Measurements from ENCODE around the gene POLE4. TPM values are rescaled to one million over a fixed set of nuclear protein-coding genes. Genes with fewer than 3 reads are reported as not detected.

The POLE4 gene
- polyA plus RNA-seq, 3 donors, result 35.0 to 345 (median 304) TPM

- no peak overlapping the region for H3K27ac Mint-ChIP-seq
- H3K4me1 Mint-ChIP-seq, result peaks cover 36% of the 10 kb centered on the region
- no peak for DNase-seq
- H3K27me3 Mint-ChIP-seq (ENCODE audit: low read depth in 3 of 3), result peaks cover 0 to 4% (median 0%) of the 10 kb centered on the region in 3 donors
- peaks cover 5% of the 10 kb centered on the region for H3K79me2 ChIP-seq (ENCODE audit: insufficient read depth, low read length)
- H3K36me3 ChIP-seq (replicated peaks in 1 of 2; ENCODE audit: control insufficient read depth in 1 of 2, insufficient read depth in 2 of 2, low read length in 2 of 2), result peaks cover 0 to under 1% of the 10 kb centered on the region in 2 donors
- H3K4me3 ChIP-seq (replicated peaks in 1 of 3; ENCODE audit: low read depth in 2 of 3, low read length in 3 of 3), result no peak overlapping the region
- H3K36me3 Mint-ChIP-seq, result peaks cover under 1 to 48% of the 10 kb centered on the region in 2 donors
- peaks cover 19 to 24% of the 10 kb centered on the region in 2 donors for H3K4me1 ChIP-seq (ENCODE audit: control insufficient read depth in 1 of 2, insufficient read depth in 2 of 2, low read length in 2 of 2)
- TF ChIP-seq CTCF (IDR thresholded peaks at IDR 0.05), result no peak
- H3K4me3 Mint-ChIP-seq, result no peak overlapping the region
- no peaks in the 10 kb centered on the region for H4K20me1 ChIP-seq (ENCODE audit: insufficient read depth, low read length)
- no peak overlapping the region for H3K9ac ChIP-seq (ENCODE audit: insufficient read depth, low read length, poor library complexity, severe bottlenecking)
- no peak overlapping the region for H2AFZ ChIP-seq (ENCODE audit: insufficient read depth, low read depth, low read length, poor library complexity, severe bottlenecking)
- no peaks in the 10 kb centered on the region for H3K27me3 ChIP-seq (ENCODE audit: control insufficient read depth in 2 of 2, insufficient read depth in 2 of 2, low read length in 2 of 2)
- peaks cover 5 to 8% of the 10 kb centered on the region in 2 donors for H3K9me3 ChIP-seq (replicated peaks in 1 of 2; ENCODE audit: control insufficient read depth in 1 of 2, insufficient read depth in 1 of 2, low read length in 2 of 2)
- peaks cover 10 to 23% (median 17%) of the 10 kb centered on the region in 7 donors for H3K9me3 Mint-ChIP-seq
- intact Hi-C loops (cut with micrococcal nuclease), result no loop called here
- WGBS (ENCODE audit: insufficient coverage), result 100% methylated on average over 1 of the region's 4 CpGs
- H3K27ac ChIP-seq (ENCODE audit: low read depth in 1 of 2, low read length in 2 of 2), result no peak overlapping the region
- H3K4me2 ChIP-seq (replicated peaks; ENCODE audit: extremely low read depth, low read length, poor library complexity, severe bottlenecking), result no peak overlapping the region
These were observed 4.0 kb upstream of the POLE4 start for GRCh38 chr2:74954500-74954874.

- Histone ChIP-seq H3K36me3 (replicated peaks in 1 of 2; ENCODE audit: control insufficient read depth in 1 of 2, insufficient read depth in 2 of 2, low read length in 2 of 2) (peaks cover 6 to 35% of the 10 kb centered on the region in 2 donors), H4K20me1 (ENCODE audit: insufficient read depth, low read length) (no peaks in the 10 kb centered on the region), H3K4me3 (replicated peaks in 1 of 3; ENCODE audit: low read depth in 2 of 3, low read length in 3 of 3) (peak overlapping the region; percentile 35 to 78 (median 60)), H2AFZ (ENCODE audit: insufficient read depth, low read depth, low read length, poor library complexity, severe bottlenecking) (peak overlapping the region; percentile 89), H3K4me2 (replicated peaks; ENCODE audit: extremely low read depth, low read length, poor library complexity, severe bottlenecking) (peak overlapping the region; percentile 83), H3K4me1 (ENCODE audit: control insufficient read depth in 1 of 2, insufficient read depth in 2 of 2, low read length in 2 of 2) (peaks cover 21 to 32% of the 10 kb centered on the region in 2 donors), H3K27me3 (ENCODE audit: control insufficient read depth in 2 of 2, insufficient read depth in 2 of 2, low read length in 2 of 2) (no peaks in the 10 kb centered on the region), H3K9ac (ENCODE audit: insufficient read depth, low read length, poor library complexity, severe bottlenecking) (peak overlapping the region; percentile 87), H3K79me2 (ENCODE audit: insufficient read depth, low read length) (peaks cover 5% of the 10 kb centered on the region), H3K9me3 (replicated peaks in 1 of 2; ENCODE audit: control insufficient read depth in 1 of 2, insufficient read depth in 1 of 2, low read length in 2 of 2) (peaks cover 0 to 4% of the 10 kb centered on the region in 2 donors), H3K27ac (ENCODE audit: low read depth in 1 of 2, low read length in 2 of 2) (peak overlapping the region; percentile 90 to 91)
- peaks cover 35 to 56% of the 10 kb centered on the region in 2 donors for H3K36me3 Mint-ChIP-seq
- peaks cover 0 to 4% (median 0%) of the 10 kb centered on the region in 3 donors for H3K27me3 Mint-ChIP-seq (ENCODE audit: low read depth in 3 of 3)
- intact Hi-C loops (cut with micrococcal nuclease), result no loop called here
- H3K4me1 Mint-ChIP-seq, result peaks cover 48% of the 10 kb centered on the region
- H3K9me3 Mint-ChIP-seq, result peaks cover 6 to 10% (median 7%) of the 10 kb centered on the region in 7 donors
- H3K4me3 Mint-ChIP-seq, result peak overlapping the region; percentile 81 to 85
- 33% methylated on average over 2 of the region's 4 CpGs for WGBS (ENCODE audit: insufficient coverage)
- no peak for TF ChIP-seq CTCF (IDR thresholded peaks at IDR 0.05)
- peak; percentile 50 to 68 (median 59) for DNase-seq
- H3K27ac Mint-ChIP-seq, result peak overlapping the region; percentile 87 to 94 (median 94)
These were observed 563 bp upstream of the POLE4 start for GRCh38 chr2:74957886-74958273.
